Caco-2 (cell line): Measurements from ENCODE around the gene WDR91. TPM values are rescaled to one million over a fixed set of nuclear protein-coding genes. Genes with fewer than 3 reads are reported as not detected.

ENCODE experiments used
- BruUV-seq: library from RNA; stranded (reverse); fragments of 400-500 nt; replicated peaks from 2 replicates; lab custom pipeline; 2021; lab: Mats Ljungman, UMichigan
- CTCF ChIA-PET: fragments of 300-600 bp; sonication (Branson Sonifier 250); formaldehyde crosslinking; loops from one replicate; lab custom pipeline; 2022; ENCODE audit warnings: antibody characterized with exemption; lab: Charles Lee
- POLR2A ChIA-PET: fragments of 300-600 bp; sonication (Branson Sonifier 250); formaldehyde crosslinking; loops from one replicate; lab custom pipeline; 2022; ENCODE audit warnings: antibody characterized with exemption; lab: Charles Lee
- DNase-seq, 2 experiments: peaks; one replicate each; pipeline versions ENCODE4 v3.0.0 to v3.0.0-alpha.2; 2020 to 2022
- H3K27me3 ChIP-seq: replicated peaks from 2 replicates; pipeline ENCODE4 v1.6.0; 2011; ENCODE audit warnings: low read length; ENCODE audit not compliant: control insufficient read depth, insufficient read depth
- H3K36me3 ChIP-seq: 2 replicates; pipeline ENCODE4 v1.5.1; 2011; ENCODE audit warnings: low read length; ENCODE audit not compliant: control insufficient read depth, insufficient read depth
- H3K4me1 ChIP-seq: fragments of 250-450 bp; sonication (Bioruptor Pico); 2 replicates; pipeline ENCODE4 v1.5.1; 2020; ENCODE audit warnings: mild to moderate bottlenecking
- H3K4me3 ChIP-seq: 2 replicates; pipeline ENCODE4 v1.5.1; 2011; ENCODE audit warnings: low read depth, mild to moderate bottlenecking, control low read depth, low read length
- H3K9me3 ChIP-seq: fragments of 250-450 bp; sonication (Bioruptor Pico); 2 replicates; pipeline ENCODE4 v1.5.1; 2020; ENCODE audit warnings: mild to moderate bottlenecking, moderate library complexity
- H3K27ac Mint-ChIP-seq: one replicate; pipeline ENCODE4 v1.8.0; 2022; ENCODE audit warnings: mixed read lengths; ENCODE audit not compliant: unreplicated experiment
- H3K27me3 Mint-ChIP-seq: one replicate; pipeline ENCODE4 v1.8.0; 2022; ENCODE audit warnings: mixed read lengths; ENCODE audit not compliant: insufficient read depth, unreplicated experiment
- H3K36me3 Mint-ChIP-seq: one replicate; pipeline ENCODE4 v1.8.0; 2022; ENCODE audit warnings: mild to moderate bottlenecking, mixed read lengths; ENCODE audit not compliant: insufficient read depth, unreplicated experiment
- H3K4me1 Mint-ChIP-seq: one replicate; pipeline ENCODE4 v1.8.0; 2022; ENCODE audit warnings: low read depth, mixed read lengths; ENCODE audit not compliant: unreplicated experiment
- H3K4me3 Mint-ChIP-seq: one replicate; pipeline ENCODE4 v1.8.0; 2022; ENCODE audit warnings: mild to moderate bottlenecking, moderate library complexity, mixed read lengths; ENCODE audit not compliant: unreplicated experiment
- H3K9me3 Mint-ChIP-seq: one replicate; pipeline ENCODE4 v1.8.0; 2022; ENCODE audit warnings: mixed read lengths; ENCODE audit not compliant: unreplicated experiment
- intact Hi-C: fragments of 100-400 bp; cut with micrococcal nuclease; formaldehyde crosslinking; loops from one replicate; pipeline ENCODE4 v1.10.0; 2022; ENCODE audit not compliant: unreplicated experiment
- total RNA-seq: library from RNA; stranded (reverse); gene quantifications from 2 replicates; pipeline ENCODE4 v1.2.3, GENCODE V29; 2022
- TF ChIP-seq, protein P1 (sequence below), 2 experiments: fragments of 200-600 bp in 1 of 2; IDR thresholded peaks; 1 replicate in 1 of 2; 2 replicates in 1 of 2; pipeline versions ENCODE4 v1.5.1 to v1.8.0; 2011 to 2022; ENCODE audit warnings: antibody characterized with exemption in 1 of 2, control low read depth in 1 of 2, inconsistent platforms in 1 of 2, low read depth in 1 of 2, low read length in 1 of 2, mild to moderate bottlenecking in 1 of 2, moderate library complexity in 1 of 2; ENCODE audit not compliant: insufficient read depth in 1 of 2, severe bottlenecking in 1 of 2, unreplicated experiment in 1 of 2

Gene WDR91
- total RNA-seq, 1 experiment from 2014 or later, result 12.6 TPM

DNA sequence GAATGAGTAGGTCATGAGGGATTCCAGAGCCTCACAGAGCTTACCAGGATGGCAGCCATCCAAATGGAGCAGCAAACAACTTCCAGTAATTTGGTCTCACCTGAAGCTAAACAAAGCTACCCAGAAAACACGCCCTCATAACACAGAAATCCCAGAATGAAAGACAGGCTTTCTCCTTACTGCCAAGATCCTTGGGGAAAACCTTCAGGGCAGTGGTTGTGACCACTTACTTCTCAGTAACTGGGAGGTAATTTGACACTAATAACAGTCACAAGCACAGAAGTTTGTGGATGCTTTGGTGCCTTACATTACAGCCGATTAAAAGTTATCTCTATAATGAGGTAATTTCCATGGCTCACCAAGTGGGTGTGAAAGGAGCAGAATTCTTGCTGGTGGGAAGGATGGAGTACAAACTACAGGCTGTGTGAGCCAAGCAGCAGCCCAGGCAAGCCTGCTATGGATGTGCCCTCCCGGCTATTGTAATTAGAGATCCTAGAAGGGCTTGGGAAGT is 10.4 kb downstream of the WDR91 start:
- H3K4me1 Mint-ChIP-seq, result peaks cover 8% of the 10 kb centered on the region
- Histone ChIP-seq H3K4me1 (peaks cover 12% of the 10 kb centered on the region), H3K27me3 (no peaks in the 10 kb centered on the region), H3K9me3 (no peaks in the 10 kb centered on the region), H3K4me3 (no peak overlapping the region), H3K36me3 (no peaks in the 10 kb centered on the region; the same call in 1 of the 2 replicates)
- POLR2A ChIA-PET, result no interaction called here
- H3K27me3 Mint-ChIP-seq, result no peaks in the 10 kb centered on the region
- TF ChIP-seq, protein P1, sequence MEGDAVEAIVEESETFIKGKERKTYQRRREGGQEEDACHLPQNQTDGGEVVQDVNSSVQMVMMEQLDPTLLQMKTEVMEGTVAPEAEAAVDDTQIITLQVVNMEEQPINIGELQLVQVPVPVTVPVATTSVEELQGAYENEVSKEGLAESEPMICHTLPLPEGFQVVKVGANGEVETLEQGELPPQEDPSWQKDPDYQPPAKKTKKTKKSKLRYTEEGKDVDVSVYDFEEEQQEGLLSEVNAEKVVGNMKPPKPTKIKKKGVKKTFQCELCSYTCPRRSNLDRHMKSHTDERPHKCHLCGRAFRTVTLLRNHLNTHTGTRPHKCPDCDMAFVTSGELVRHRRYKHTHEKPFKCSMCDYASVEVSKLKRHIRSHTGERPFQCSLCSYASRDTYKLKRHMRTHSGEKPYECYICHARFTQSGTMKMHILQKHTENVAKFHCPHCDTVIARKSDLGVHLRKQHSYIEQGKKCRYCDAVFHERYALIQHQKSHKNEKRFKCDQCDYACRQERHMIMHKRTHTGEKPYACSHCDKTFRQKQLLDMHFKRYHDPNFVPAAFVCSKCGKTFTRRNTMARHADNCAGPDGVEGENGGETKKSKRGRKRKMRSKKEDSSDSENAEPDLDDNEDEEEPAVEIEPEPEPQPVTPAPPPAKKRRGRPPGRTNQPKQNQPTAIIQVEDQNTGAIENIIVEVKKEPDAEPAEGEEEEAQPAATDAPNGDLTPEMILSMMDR (IDR thresholded peaks at IDR 0.05; ENCODE audit: insufficient read depth in 1 of 2, low read depth in 1 of 2, low read length in 1 of 2, severe bottlenecking in 1 of 2, unreplicated experiment in 1 of 2), result no peak
- H3K4me3 Mint-ChIP-seq, result no peak overlapping the region
- H3K36me3 Mint-ChIP-seq, result no peaks in the 10 kb centered on the region
- no peak overlapping the region for H3K27ac Mint-ChIP-seq
- no peak for DNase-seq
- BruUV-seq, result no TSS peak
- H3K9me3 Mint-ChIP-seq, result no peaks in the 10 kb centered on the region
- CTCF ChIA-PET, result no interaction called here
- intact Hi-C loops, result no loop called here

DNA sequence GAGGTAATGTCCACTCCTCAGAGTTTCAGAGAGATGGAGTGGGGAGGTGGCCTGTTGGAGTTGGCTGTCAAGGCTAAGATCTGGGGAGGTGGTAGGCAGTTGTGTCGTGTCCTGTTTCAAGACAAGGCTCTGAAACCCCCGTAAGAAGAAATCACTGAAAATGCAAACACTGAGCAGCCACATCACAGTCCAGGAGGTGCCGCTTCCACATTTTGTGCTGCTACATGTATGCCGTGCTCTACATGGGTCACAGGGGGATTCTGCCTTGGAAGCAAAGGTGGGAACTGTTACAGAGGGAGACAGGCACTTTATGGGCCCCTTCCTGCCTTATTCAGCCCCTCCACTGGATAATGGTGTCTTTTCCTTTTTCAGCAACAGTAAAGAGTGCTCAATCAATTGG is 11.9 kb downstream of the WDR91 start:
- Histone ChIP-seq H3K4me1 (peaks cover 12% of the 10 kb centered on the region), H3K4me3 (no peak overlapping the region), H3K9me3 (no peaks in the 10 kb centered on the region), H3K36me3 (no peaks in the 10 kb centered on the region), H3K27me3 (no peaks in the 10 kb centered on the region)
- Mint-ChIP-seq H3K36me3 (no peaks in the 10 kb centered on the region), H3K4me1 (peaks cover 8% of the 10 kb centered on the region), H3K27ac (no peak overlapping the region), H3K27me3 (no peaks in the 10 kb centered on the region), H3K4me3 (no peak overlapping the region), H3K9me3 (no peaks in the 10 kb centered on the region)
- DNase-seq, result no peak
- ChIA-PET POLR2A (no interaction called here), CTCF (no interaction called here)
- intact Hi-C loops, result no loop called here
- BruUV-seq, result no TSS peak
- TF ChIP-seq, protein P1 (IDR thresholded peaks at IDR 0.05; ENCODE audit: insufficient read depth in 1 of 2, low read depth in 1 of 2, low read length in 1 of 2, severe bottlenecking in 1 of 2, unreplicated experiment in 1 of 2), result no peak

DNA sequence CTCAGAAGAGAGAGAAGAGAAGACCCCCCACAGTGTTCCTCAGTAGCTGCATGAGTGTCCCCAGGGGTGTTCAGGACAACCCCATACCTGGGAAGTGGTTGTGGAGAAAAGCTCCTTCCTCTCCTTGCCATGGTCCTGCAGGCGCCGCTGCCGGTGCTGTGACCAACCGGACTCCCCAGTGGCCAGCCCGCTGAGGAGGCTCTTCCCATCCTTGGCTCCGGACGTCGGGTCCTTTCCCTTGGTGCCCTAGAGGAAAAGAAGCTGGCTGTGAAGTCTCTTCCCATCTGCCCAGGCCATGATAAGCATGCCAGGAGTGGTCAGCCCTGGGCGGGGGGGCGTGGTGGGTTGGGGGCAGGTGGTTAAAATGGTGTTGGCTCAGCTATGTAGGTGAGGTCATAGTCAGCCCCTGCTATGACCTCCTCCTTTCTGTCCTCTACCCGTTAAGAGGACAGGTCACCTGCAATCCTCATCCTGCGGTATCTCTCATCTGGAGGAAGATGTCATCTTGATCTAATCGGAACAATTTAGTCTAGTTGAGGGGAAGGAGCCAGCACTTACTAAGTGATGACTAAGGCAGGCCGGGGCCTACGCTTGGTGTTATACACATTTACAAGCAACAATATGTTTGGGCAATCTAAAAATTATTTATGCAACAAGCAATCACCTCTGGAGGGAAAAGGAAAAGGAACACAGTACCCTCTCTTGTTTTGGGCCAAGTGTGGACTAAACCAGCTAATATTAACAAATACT is 13.2 kb downstream of the WDR91 start:
- Histone ChIP-seq H3K27me3 (no peaks in the 10 kb centered on the region), H3K36me3 (no peaks in the 10 kb centered on the region), H3K9me3 (no peaks in the 10 kb centered on the region), H3K4me1 (peaks cover 12% of the 10 kb centered on the region), H3K4me3 (no peak overlapping the region)
- H3K27ac Mint-ChIP-seq, result no peak overlapping the region
- intact Hi-C loops, result no loop called here
- no peaks in the 10 kb centered on the region for H3K36me3 Mint-ChIP-seq
- BruUV-seq, result no TSS peak
- H3K4me3 Mint-ChIP-seq, result no peak overlapping the region
- H3K9me3 Mint-ChIP-seq, result no peaks in the 10 kb centered on the region
- ChIA-PET CTCF (no interaction called here), POLR2A (no interaction called here)
- TF ChIP-seq, protein P1 (IDR thresholded peaks at IDR 0.05; ENCODE audit: insufficient read depth in 1 of 2, low read depth in 1 of 2, low read length in 1 of 2, severe bottlenecking in 1 of 2, unreplicated experiment in 1 of 2), result no peak
- H3K27me3 Mint-ChIP-seq, result no peaks in the 10 kb centered on the region
- peaks cover 8% of the 10 kb centered on the region for H3K4me1 Mint-ChIP-seq
- DNase-seq, result no peak
